SK-N-SH treated with all-trans-retinoic acid at 6 μM for 48 hours (cell line): Measurements from ENCODE around the gene ZSWIM5.
"Not testable (repeated sequence)": the region's sequence is repeated elsewhere in the genome, so short reads cannot be mapped to it uniquely, and the experiment has no call there.

Experiments
- ATAC-seq: fragments of 200-7000 bp; cut with Tn5 transposase; 3 replicates; pipeline ENCODE4 v1.9.1; 2020; ENCODE audit warnings: mild to moderate bottlenecking, moderate library complexity
- ARNTL ChIP-seq: fragments of 450-650 bp; formaldehyde crosslinking; IDR thresholded peaks from 2 replicates; pipeline ENCODE4 v1.5.0; 2020; ENCODE audit warnings: low read depth, mild to moderate bottlenecking, moderate library complexity, borderline replicate concordance
- BACH2 ChIP-seq: fragments of 250-450 bp; sonication (Bioruptor Pico); IDR thresholded peaks from 2 replicates; pipeline ENCODE4 v1.9.0; 2021; ENCODE audit warnings: mild to moderate bottlenecking, borderline replicate concordance
- CSDC2 ChIP-seq: fragments of 250-450 bp; sonication (Bioruptor Pico); IDR thresholded peaks from 2 replicates; pipeline ENCODE4 v1.5.0; 2020; ENCODE audit warnings: mild to moderate bottlenecking, moderate library complexity
- CSRNP3 ChIP-seq: fragments of 250-450 bp; sonication (Bioruptor Pico); IDR thresholded peaks from 2 replicates; pipeline ENCODE4 v1.5.1; 2021; ENCODE audit warnings: mild to moderate bottlenecking, moderate library complexity
- ESRRG ChIP-seq: fragments of 250-450 bp; sonication (Bioruptor Pico); IDR thresholded peaks from 2 replicates; pipeline ENCODE4 v1.6.1; 2021; ENCODE audit warnings: mild to moderate bottlenecking
- GLIS3 ChIP-seq: fragments of 250-450 bp; sonication (Bioruptor Pico); IDR thresholded peaks from 2 replicates; pipeline ENCODE4 v1.5.0; 2020; ENCODE audit warnings: mild to moderate bottlenecking, moderate library complexity
- ISL1 ChIP-seq: fragments of 250-450 bp; sonication (Bioruptor Pico); IDR thresholded peaks from 2 replicates; pipeline ENCODE4 v2.1.2; 2022; ENCODE audit warnings: mild to moderate bottlenecking, moderate library complexity
- OSR1 ChIP-seq: fragments of 250-450 bp; sonication (Bioruptor Pico); IDR thresholded peaks from 2 replicates; pipeline ENCODE4 v1.8.0; 2022; ENCODE audit warnings: moderate library complexity, mild to moderate bottlenecking, inconsistent platforms
- PPARA ChIP-seq: fragments of 250-450 bp; sonication (Bioruptor Pico); IDR thresholded peaks from 2 replicates; pipeline ENCODE4 v1.5.0; 2020; ENCODE audit warnings: mild to moderate bottlenecking, borderline replicate concordance
- RARB ChIP-seq: fragments of 250-450 bp; sonication (Bioruptor Pico); IDR thresholded peaks from 2 replicates; pipeline ENCODE4 v1.8.0; 2021; ENCODE audit warnings: mild to moderate bottlenecking, moderate library complexity
- SNAI2 ChIP-seq: fragments of 250-450 bp; sonication (Bioruptor Pico); IDR thresholded peaks from 2 replicates; pipeline ENCODE4 v1.5.0; 2020; ENCODE audit warnings: mild to moderate bottlenecking, moderate library complexity
- TCF4 ChIP-seq: fragments of 250-450 bp; sonication (Bioruptor Pico); IDR thresholded peaks from 2 replicates; pipeline ENCODE4 v1.8.0; 2021; ENCODE audit warnings: mild to moderate bottlenecking, moderate library complexity, borderline replicate concordance
- TOX ChIP-seq: fragments of 250-450 bp; sonication (Bioruptor Pico); IDR thresholded peaks from 2 replicates; pipeline ENCODE4 v1.8.0; 2021; ENCODE audit warnings: mild to moderate bottlenecking, moderate library complexity, borderline replicate concordance
- ZC3H10 ChIP-seq: fragments of 250-450 bp; sonication (Bioruptor Pico); IDR thresholded peaks from 2 replicates; pipeline ENCODE4 v1.5.1; 2021; ENCODE audit warnings: mild to moderate bottlenecking, moderate library complexity
- ZFP3 ChIP-seq: fragments of 250-450 bp; sonication (Bioruptor Pico); IDR thresholded peaks from 2 replicates; pipeline ENCODE4 v1.5.0; 2020; ENCODE audit warnings: mild to moderate bottlenecking, moderate library complexity
- ZFP30 ChIP-seq: fragments of 450-650 bp; formaldehyde crosslinking; IDR thresholded peaks from 2 replicates; pipeline ENCODE4 v1.5.0; 2022; ENCODE audit warnings: mild to moderate bottlenecking, moderate library complexity
- ZNF565 ChIP-seq: fragments of 450-650 bp; formaldehyde crosslinking; conservative IDR thresholded peaks from 2 replicates; pipeline ENCODE4 v1.5.0; 2020; ENCODE audit warnings: low read depth, mild to moderate bottlenecking, moderate library complexity
- ZNF70 ChIP-seq: fragments of 450-650 bp; formaldehyde crosslinking; IDR thresholded peaks from 2 replicates; pipeline ENCODE4 v1.5.0; 2020; ENCODE audit warnings: mild to moderate bottlenecking, moderate library complexity
- ZNF8 ChIP-seq: fragments of 450-650 bp; formaldehyde crosslinking; IDR thresholded peaks from 2 replicates; pipeline ENCODE4 v1.5.0; 2020; ENCODE audit warnings: mild to moderate bottlenecking, moderate library complexity
- TF ChIP-seq, protein P1 (sequence below): fragments of 250-450 bp; sonication (Bioruptor Pico); IDR thresholded peaks from 2 replicates; pipeline ENCODE4 v1.5.1; 2020; ENCODE audit warnings: low read depth, mild to moderate bottlenecking, moderate library complexity
- TF ChIP-seq, protein P2 (sequence below): fragments of 250-450 bp; sonication (Bioruptor Pico); IDR thresholded peaks from 2 replicates; pipeline ENCODE4 v1.8.0; 2020; ENCODE audit warnings: mild to moderate bottlenecking, moderate library complexity, borderline replicate concordance

ZSWIM5 gene

GRCh38 chr1:45230537-45230936 lies 24.1 kb upstream of the ZSWIM5 start:
- no peak for ATAC-seq

DNA sequence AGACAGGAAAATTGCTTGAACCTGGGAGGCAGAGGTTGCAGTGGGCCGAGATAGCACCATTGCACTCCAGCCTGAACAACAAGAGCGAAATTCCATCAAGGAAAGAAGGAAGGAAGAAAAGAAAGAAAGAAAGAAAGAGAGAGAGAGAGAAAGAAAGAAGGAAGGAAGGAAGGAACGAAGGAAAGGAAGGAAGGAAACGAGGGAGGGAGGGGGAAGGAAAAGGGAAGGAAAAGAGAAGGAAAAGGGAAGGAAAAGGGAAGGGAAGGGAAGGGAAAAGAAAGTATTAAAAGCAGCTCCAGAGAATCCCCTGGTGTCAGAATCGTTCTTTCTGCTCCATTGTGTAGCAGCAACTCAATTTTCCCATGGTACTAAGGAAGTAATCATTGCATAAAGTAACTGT lies 19.2 kb upstream of the ZSWIM5 start:
- no peak for ATAC-seq
- TF ChIP-seq CSDC2 (CRISPR knock-in tag) (no peak), PPARA (no peak), RARB (no peak), OSR1 (no peak), ZNF70 (no peak)

More at GRCh38 chr1:45230537-45230936, 24.1 kb upstream of the ZSWIM5 start:
- TF ChIP-seq TCF4 (CRISPR knock-in tag) (no peak), ESRRG (CRISPR knock-in tag) (no peak), ISL1 (CRISPR knock-in tag) (no peak), PPARA (no peak), ZC3H10 (CRISPR knock-in tag) (no peak), ZNF8 (no peak), CSRNP3 (no peak), TOX (CRISPR knock-in tag) (no peak), SNAI2 (CRISPR knock-in tag) (no peak), RARB (no peak), CSDC2 (CRISPR knock-in tag) (no peak), ZNF565 (CRISPR knock-in tag) (no peak), ZFP30 (CRISPR knock-in tag) (no peak), BACH2 (CRISPR knock-in tag) (no peak), ARNTL (CRISPR knock-in tag) (no peak), ZFP3 (CRISPR knock-in tag) (no peak), OSR1 (no peak)
- TF ChIP-seq, protein P1, sequence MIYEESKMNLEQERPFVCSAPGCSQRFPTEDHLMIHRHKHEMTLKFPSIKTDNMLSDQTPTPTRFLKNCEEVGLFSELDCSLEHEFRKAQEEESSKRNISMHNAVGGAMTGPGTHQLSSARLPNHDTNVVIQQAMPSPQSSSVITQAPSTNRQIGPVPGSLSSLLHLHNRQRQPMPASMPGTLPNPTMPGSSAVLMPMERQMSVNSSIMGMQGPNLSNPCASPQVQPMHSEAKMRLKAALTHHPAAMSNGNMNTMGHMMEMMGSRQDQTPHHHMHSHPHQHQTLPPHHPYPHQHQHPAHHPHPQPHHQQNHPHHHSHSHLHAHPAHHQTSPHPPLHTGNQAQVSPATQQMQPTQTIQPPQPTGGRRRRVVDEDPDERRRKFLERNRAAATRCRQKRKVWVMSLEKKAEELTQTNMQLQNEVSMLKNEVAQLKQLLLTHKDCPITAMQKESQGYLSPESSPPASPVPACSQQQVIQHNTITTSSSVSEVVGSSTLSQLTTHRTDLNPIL: no peak

DNA sequence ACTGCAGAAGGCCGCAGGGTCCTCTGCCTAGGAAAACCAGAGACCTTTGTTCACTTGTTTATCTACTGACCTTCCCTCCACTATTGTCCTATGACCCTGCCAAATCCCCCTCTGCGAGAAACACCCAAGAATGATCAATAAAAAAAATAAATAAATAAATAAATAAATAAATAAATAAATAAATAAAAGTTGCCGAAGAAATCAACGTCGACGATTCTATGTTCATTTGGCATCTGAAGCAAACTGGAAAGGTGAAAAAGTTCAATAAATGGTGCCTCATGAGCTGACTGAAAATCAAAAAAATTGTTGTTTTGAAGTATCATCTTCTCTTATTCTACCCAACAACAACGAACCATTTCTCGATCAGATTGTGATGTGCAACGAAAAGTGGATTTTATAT lies 17.3 kb upstream of the ZSWIM5 start:
- ATAC-seq: not testable (repeated sequence)

GRCh38 chr1:45221716-45222115 lies 15.3 kb upstream of the ZSWIM5 start:
- TF ChIP-seq ZC3H10 (CRISPR knock-in tag) (no peak), ESRRG (CRISPR knock-in tag) (no peak)
- no peak for ATAC-seq

DNA sequence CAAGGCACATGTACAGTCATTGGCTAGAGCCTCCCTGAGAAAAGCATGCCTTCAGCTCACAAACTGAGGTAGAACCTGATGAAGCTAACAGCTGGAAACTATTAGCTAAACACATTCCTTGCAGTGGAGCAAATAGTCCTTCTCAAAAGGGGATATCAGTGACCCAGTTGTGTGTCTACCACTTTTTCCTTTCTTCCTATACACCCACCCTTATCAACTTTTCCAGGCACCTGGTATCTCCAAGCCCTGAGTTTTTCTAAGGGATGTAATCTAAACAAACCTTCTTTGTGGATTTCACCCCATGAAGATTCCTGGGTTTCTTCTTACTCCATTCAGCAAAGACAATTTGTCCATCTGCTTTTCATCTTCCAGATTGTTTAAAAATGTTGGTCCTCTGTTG lies 10.5 kb upstream of the ZSWIM5 start:
- no peak for ATAC-seq
- TF ChIP-seq, protein P2, sequence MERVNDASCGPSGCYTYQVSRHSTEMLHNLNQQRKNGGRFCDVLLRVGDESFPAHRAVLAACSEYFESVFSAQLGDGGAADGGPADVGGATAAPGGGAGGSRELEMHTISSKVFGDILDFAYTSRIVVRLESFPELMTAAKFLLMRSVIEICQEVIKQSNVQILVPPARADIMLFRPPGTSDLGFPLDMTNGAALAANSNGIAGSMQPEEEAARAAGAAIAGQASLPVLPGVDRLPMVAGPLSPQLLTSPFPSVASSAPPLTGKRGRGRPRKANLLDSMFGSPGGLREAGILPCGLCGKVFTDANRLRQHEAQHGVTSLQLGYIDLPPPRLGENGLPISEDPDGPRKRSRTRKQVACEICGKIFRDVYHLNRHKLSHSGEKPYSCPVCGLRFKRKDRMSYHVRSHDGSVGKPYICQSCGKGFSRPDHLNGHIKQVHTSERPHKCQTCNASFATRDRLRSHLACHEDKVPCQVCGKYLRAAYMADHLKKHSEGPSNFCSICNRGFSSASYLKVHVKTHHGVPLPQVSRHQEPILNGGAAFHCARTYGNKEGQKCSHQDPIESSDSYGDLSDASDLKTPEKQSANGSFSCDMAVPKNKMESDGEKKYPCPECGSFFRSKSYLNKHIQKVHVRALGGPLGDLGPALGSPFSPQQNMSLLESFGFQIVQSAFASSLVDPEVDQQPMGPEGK: no peak
- TF ChIP-seq ARNTL (CRISPR knock-in tag) (no peak), TCF4 (CRISPR knock-in tag) (no peak), PPARA (no peak), ZNF565 (CRISPR knock-in tag) (no peak), ZFP30 (CRISPR knock-in tag) (no peak), SNAI2 (CRISPR knock-in tag) (no peak), GLIS3 (CRISPR knock-in tag) (no peak), ZFP3 (CRISPR knock-in tag) (no peak), ZC3H10 (CRISPR knock-in tag) (no peak)

DNA sequence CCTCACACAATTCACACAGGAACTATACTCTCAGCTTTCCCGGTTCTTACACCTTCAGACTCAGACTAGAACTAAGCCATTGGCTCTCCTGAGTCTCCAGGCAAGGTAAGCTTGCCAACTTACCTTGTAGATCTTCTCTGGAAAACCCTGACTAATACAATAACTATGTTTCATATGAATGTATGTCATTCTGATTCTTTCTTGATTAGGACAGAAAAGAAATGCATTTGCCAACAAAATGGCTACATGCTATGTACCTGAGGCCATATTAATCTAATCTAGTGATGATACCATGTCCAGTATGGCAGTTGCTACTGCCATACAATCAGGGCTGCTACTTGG lies 9.8 kb upstream of the ZSWIM5 start:
- no peak for ATAC-seq
- no peak for TF ChIP-seq RARB
- TF ChIP-seq SNAI2 (CRISPR knock-in tag): no peak
- TF ChIP-seq ZNF70: no peak
- no peak for TF ChIP-seq TOX (CRISPR knock-in tag)
- TF ChIP-seq PPARA: no peak
- TF ChIP-seq BACH2 (CRISPR knock-in tag): no peak
